Glutamatergic neuron (in vitro differentiated cells): Measurements from ENCODE around the gene FZD10. TPM values are rescaled to one million over a fixed set of nuclear protein-coding genes. Genes with fewer than 3 reads are reported as not detected.

ENCODE experiments used
- DNase-seq: peaks from one replicate; pipeline ENCODE4 v3.0.0; 2022
- H3K27ac Mint-ChIP-seq: one replicate; pipeline ENCODE4 v1.8.0; 2020; ENCODE audit warnings: mild to moderate bottlenecking, mixed read lengths, inconsistent platforms; ENCODE audit not compliant: unreplicated experiment
- H3K27me3 Mint-ChIP-seq: one replicate; pipeline ENCODE4 v1.8.0; 2020; ENCODE audit warnings: mild to moderate bottlenecking, moderate library complexity, mixed read lengths, inconsistent platforms; ENCODE audit not compliant: unreplicated experiment
- H3K36me3 Mint-ChIP-seq: one replicate; pipeline ENCODE4 v1.8.0; 2020; ENCODE audit warnings: mild to moderate bottlenecking, mixed read lengths, inconsistent platforms; ENCODE audit not compliant: unreplicated experiment
- H3K4me1 Mint-ChIP-seq: one replicate; pipeline ENCODE4 v1.8.0; 2020; ENCODE audit warnings: mild to moderate bottlenecking, low read depth, mixed read lengths, inconsistent platforms; ENCODE audit not compliant: unreplicated experiment
- H3K4me3 Mint-ChIP-seq: one replicate; pipeline ENCODE4 v1.8.0; 2020; ENCODE audit warnings: mild to moderate bottlenecking, mixed read lengths, inconsistent platforms; ENCODE audit not compliant: unreplicated experiment
- H3K9me3 Mint-ChIP-seq: one replicate; pipeline ENCODE4 v1.8.0; 2020; ENCODE audit warnings: mild to moderate bottlenecking, moderate library complexity, mixed read lengths, inconsistent platforms; ENCODE audit not compliant: unreplicated experiment
- total RNA-seq: library from RNA; stranded (reverse); fragmentation: NEBNext Ultra II Directional; extraction: Animal tissue kit (Norgen Biotek cat#: 25700); gene quantifications from one replicate; pipeline ENCODE4 v1.2.1, GENCODE V29; 2021; ENCODE audit not compliant: unreplicated experiment
- TF ChIP-seq, protein P1 (sequence below): fragments of 200-600 bp; sonication (generic); IDR thresholded peaks from one replicate; pipeline ENCODE4 v1.5.0; 2021; ENCODE audit not compliant: partially characterized antibody, unreplicated experiment

FZD10 gene
- total RNA-seq, 1 donor from 2014 or later, result not detected

- no peak for DNase-seq
- Mint-ChIP-seq H3K4me1 (no peaks in the 10 kb centered on the region), H3K27me3 (peaks cover 12% of the 10 kb centered on the region), H3K36me3 (peaks cover 8% of the 10 kb centered on the region), H3K9me3 (peaks cover 19% of the 10 kb centered on the region), H3K27ac (no peak overlapping the region), H3K4me3 (no peak overlapping the region)
- TF ChIP-seq, protein P1, sequence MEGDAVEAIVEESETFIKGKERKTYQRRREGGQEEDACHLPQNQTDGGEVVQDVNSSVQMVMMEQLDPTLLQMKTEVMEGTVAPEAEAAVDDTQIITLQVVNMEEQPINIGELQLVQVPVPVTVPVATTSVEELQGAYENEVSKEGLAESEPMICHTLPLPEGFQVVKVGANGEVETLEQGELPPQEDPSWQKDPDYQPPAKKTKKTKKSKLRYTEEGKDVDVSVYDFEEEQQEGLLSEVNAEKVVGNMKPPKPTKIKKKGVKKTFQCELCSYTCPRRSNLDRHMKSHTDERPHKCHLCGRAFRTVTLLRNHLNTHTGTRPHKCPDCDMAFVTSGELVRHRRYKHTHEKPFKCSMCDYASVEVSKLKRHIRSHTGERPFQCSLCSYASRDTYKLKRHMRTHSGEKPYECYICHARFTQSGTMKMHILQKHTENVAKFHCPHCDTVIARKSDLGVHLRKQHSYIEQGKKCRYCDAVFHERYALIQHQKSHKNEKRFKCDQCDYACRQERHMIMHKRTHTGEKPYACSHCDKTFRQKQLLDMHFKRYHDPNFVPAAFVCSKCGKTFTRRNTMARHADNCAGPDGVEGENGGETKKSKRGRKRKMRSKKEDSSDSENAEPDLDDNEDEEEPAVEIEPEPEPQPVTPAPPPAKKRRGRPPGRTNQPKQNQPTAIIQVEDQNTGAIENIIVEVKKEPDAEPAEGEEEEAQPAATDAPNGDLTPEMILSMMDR, result no peak
These were observed 40.9 kb downstream of the FZD10 start for GRCh38 chr12:130203151-130203550.

DNA sequence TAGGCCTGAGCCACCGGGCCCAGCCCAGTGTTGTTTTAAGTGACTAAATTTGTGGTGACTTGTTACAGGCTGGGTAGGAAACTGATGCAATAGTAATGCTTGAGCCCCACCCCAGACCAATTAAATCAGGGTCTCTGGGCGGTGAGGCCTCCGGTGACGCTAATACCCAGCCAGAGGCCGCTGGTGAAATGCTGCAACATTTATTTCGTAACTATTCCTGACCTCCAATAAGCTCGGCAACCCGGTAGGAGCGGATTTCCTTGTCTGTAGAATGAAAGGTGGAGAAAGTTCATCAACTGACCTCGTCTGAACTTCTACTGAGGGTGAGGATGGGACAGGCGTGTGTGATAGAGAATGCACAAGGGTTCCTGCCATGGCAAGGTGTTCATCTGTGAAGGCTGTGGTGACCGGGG is 42.3 kb downstream of the FZD10 start:
- Mint-ChIP-seq H3K4me1 (no peaks in the 10 kb centered on the region), H3K27me3 (peaks cover 9% of the 10 kb centered on the region), H3K36me3 (peaks cover 8% of the 10 kb centered on the region)

GRCh38 chr12:130205495-130205894 is 43.2 kb downstream of the FZD10 start:
- Mint-ChIP-seq H3K9me3 (peaks cover 15% of the 10 kb centered on the region), H3K27ac (no peak overlapping the region), H3K27me3 (peaks cover 9% of the 10 kb centered on the region), H3K4me1 (no peaks in the 10 kb centered on the region), H3K36me3 (peaks cover 4% of the 10 kb centered on the region), H3K4me3 (no peak overlapping the region)
- TF ChIP-seq, protein P1, result no peak
- DNase-seq, result no peak

More for the DNA sequence above, 42.3 kb downstream of the FZD10 start:
- DNase-seq, result no peak
- Mint-ChIP-seq H3K9me3 (peaks cover 14% of the 10 kb centered on the region), H3K4me3 (no peak overlapping the region), H3K27ac (no peak overlapping the region)
- TF ChIP-seq, protein P1, result no peak

- TF ChIP-seq, protein P1, result no peak
- no peak overlapping the region for H3K27ac Mint-ChIP-seq
- no peaks in the 10 kb centered on the region for H3K4me1 Mint-ChIP-seq
- H3K36me3 Mint-ChIP-seq, result peaks cover 10% of the 10 kb centered on the region
- H3K4me3 Mint-ChIP-seq, result no peak overlapping the region
- peaks cover 16% of the 10 kb centered on the region for H3K9me3 Mint-ChIP-seq
- no peak for DNase-seq
- no peaks in the 10 kb centered on the region for H3K27me3 Mint-ChIP-seq
These were observed 50.2 kb downstream of the FZD10 start for GRCh38 chr12:130212384-130212989.

DNA sequence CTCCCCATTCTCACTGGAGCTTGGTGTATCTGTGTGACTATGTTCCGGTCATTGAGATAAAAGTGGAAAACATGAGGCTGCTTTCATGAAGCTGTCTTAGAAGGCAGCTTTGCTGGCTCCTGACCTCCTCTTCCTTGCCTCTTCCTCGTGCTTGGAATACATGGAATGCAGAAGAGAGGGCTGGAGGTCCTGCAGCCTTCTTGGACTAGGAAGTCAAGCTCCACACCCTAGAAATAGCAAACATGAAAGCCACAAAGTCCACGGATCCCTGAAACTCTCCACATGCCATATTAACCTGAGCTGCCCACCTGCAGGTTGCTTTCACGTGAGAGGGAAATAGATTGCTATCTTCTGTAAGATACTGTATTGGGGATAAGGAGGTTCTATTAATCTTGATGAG is 51.0 kb downstream of the FZD10 start:
- Mint-ChIP-seq H3K9me3 (peaks cover 16% of the 10 kb centered on the region), H3K4me1 (no peaks in the 10 kb centered on the region), H3K27ac (no peak overlapping the region), H3K4me3 (no peak overlapping the region), H3K27me3 (no peaks in the 10 kb centered on the region), H3K36me3 (peaks cover 10% of the 10 kb centered on the region)
- TF ChIP-seq, protein P1, result no peak
- DNase-seq, result no peak
